Activated CD4-positive, alpha-beta T cell treated with anti-CD3 and anti-CD28 coated beads for 36 hours (primary cell): Measurements from ENCODE around the gene PCLO. TPM values are rescaled to one million over a fixed set of nuclear protein-coding genes. Genes with fewer than 3 reads are reported as not detected.
"Not testable (repeated sequence)": the region's sequence is repeated elsewhere in the genome, so short reads cannot be mapped to it uniquely, and the experiment has no call there.

Source experiments
- ATAC-seq: fragments of 200-7000 bp; cut with Tn5 transposase; one replicate; pipeline ENCODE4 v1.10.0; 2021; ENCODE audit warnings: mild to moderate bottlenecking, moderate library complexity
- CTCF ChIA-PET: fragments of 350-600 bp; sonication (Branson Sonifier 250); formaldehyde crosslinking; loops from one replicate; lab custom pipeline; 2021; ENCODE audit warnings: antibody characterized with exemption; lab: Charles Lee
- POLR2A ChIA-PET: fragments of 350-600 bp; sonication (Branson Sonifier 250); formaldehyde crosslinking; loops from one replicate; lab custom pipeline; 2021; ENCODE audit warnings: antibody characterized with exemption, inconsistent platforms; lab: Charles Lee
- DNase-seq: peaks from one replicate; pipeline ENCODE4 v3.0.0-alpha.2; 2020
- H3K27ac Mint-ChIP-seq: one replicate; pipeline ENCODE4 v1.8.0; 2021; ENCODE audit warnings: mixed read lengths
- H3K27me3 Mint-ChIP-seq: one replicate; pipeline ENCODE4 v1.8.0; 2021; ENCODE audit warnings: mixed read lengths
- H3K36me3 Mint-ChIP-seq: one replicate; pipeline ENCODE4 v1.8.0; 2021; ENCODE audit warnings: low read depth, mixed read lengths
- H3K4me1 Mint-ChIP-seq: one replicate; pipeline ENCODE4 v1.8.0; 2021; ENCODE audit warnings: mixed read lengths
- H3K4me3 Mint-ChIP-seq: one replicate; pipeline ENCODE4 v1.8.0; 2021; ENCODE audit warnings: mild to moderate bottlenecking, moderate library complexity, mixed read lengths
- H3K9me3 Mint-ChIP-seq: one replicate; pipeline ENCODE4 v1.8.0; 2021; ENCODE audit warnings: low read depth, mixed read lengths
- intact Hi-C, 2 experiments: fragments of 100-400 bp; cut with DNase I in 1 of 2; cut with micrococcal nuclease in 1 of 2; formaldehyde crosslinking; loops; one replicate each; pipeline versions ENCODE4 v1.14.2 to v1.15.1; 2022 to 2024; cut with DNase I, micrococcal nuclease
- total RNA-seq, 2 experiments: library from RNA; stranded (reverse); gene quantifications; one replicate each; pipeline ENCODE4 v1.2.3, GENCODE V29; 2021

The PCLO gene
- total RNA-seq, 2 experiments from 2014 or later, result under 0.01 TPM; not detected in 1

DNA sequence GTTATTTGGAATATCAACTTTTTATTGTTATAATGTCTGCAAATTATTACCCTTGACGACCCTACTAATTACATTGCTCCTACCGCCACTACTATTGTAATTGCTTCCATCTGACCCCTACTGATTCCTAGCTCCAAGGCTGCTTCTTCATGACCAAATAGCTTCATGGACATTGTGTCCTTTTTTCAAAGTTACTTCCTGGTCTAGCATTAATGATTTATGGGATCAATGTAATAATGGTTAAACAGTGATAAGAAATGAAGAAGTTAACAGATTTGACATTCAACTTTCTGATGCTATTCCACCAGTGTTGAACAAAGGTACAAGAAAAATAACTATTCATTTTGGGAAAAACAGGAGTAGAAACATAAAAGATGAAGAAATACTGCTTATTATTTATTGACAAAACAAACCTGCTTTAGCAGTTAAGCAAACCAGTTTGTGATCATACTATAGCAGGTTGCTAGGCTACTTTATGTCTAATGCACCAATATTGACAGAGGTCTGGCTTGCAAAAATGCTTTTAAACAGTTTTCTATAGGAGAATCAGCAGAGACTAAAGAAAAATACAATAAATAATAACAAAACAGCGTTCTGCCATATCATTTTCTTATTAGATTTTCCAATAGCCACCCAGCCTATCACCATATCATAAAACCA, 125.8 kb downstream of the PCLO start:
- Mint-ChIP-seq H3K27ac (no peak overlapping the region), H3K36me3 (no peaks in the 10 kb centered on the region), H3K27me3 (no peaks in the 10 kb centered on the region), H3K4me1 (no peaks in the 10 kb centered on the region), H3K9me3 (peaks cover 2% of the 10 kb centered on the region), H3K4me3 (no peak overlapping the region)
- ChIA-PET CTCF (no interaction called here), POLR2A (no interaction called here)
- DNase-seq (no peak), ATAC-seq (no peak)
- intact Hi-C loops, result no loop called here

GRCh38 chr7:83036130-83036529, 126.6 kb downstream of the PCLO start:
- no peak for ATAC-seq
- POLR2A ChIA-PET, result no interaction called here
- CTCF ChIA-PET, result no interaction called here
- H3K9me3 Mint-ChIP-seq, result peaks cover 2% of the 10 kb centered on the region
- H3K36me3 Mint-ChIP-seq, result no peaks in the 10 kb centered on the region
- intact Hi-C loops, result no loop called here
- no peak for DNase-seq
- no peak overlapping the region for H3K27ac Mint-ChIP-seq
- H3K4me1 Mint-ChIP-seq, result no peaks in the 10 kb centered on the region
- H3K4me3 Mint-ChIP-seq, result no peak overlapping the region
- no peaks in the 10 kb centered on the region for H3K27me3 Mint-ChIP-seq

GRCh38 chr7:83032195-83032594, 130.5 kb downstream of the PCLO start:
- no peaks in the 10 kb centered on the region for H3K4me1 Mint-ChIP-seq
- no peak overlapping the region for H3K4me3 Mint-ChIP-seq
- intact Hi-C loops, result no loop called here
- H3K36me3 Mint-ChIP-seq, result no peaks in the 10 kb centered on the region
- H3K27me3 Mint-ChIP-seq, result no peaks in the 10 kb centered on the region
- ATAC-seq, result no peak
- no peak overlapping the region for H3K27ac Mint-ChIP-seq
- ChIA-PET POLR2A (no interaction called here), CTCF (no interaction called here)
- no peak for DNase-seq
- H3K9me3 Mint-ChIP-seq, result no peaks in the 10 kb centered on the region

DNA sequence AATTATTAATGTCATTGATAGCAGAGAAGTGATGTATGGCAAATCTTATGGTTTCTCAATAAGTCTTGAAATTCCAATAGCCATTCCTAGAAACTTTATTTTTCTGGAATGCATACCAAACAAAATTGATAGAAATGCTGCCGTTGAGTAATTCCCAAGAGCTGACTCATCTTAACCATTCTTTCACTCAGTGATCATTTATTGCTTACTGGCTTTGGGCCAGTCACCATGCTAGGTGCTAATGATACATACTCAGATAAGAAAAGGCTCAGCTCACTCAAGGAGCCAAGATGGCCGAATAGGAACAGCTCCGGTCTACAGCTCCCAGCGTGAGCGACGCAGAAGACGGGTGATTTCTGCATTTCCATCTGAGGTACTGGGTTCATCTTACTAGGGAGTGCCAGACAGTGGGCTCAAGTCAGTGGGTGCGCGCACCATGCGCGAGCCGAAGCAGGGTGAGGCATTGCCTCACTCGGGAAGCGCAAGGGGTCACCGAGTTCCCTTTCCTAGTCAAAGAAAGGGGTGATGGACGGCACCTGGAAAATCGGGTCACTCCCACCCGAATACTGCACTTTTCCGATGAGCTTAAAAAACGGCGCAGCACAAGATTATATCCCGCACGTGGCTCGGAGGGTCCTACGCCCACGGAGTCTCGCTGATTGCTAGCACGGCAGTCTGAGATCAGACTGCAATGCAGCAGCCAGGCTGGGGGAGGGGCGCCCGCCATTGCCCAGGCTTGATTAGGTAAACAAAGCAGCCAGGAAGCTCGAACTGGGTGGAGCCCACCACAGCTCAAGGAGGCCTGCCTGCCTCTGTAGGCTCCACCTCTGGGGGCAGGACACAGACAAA, 138.6 kb downstream of the PCLO start:
- H3K36me3 Mint-ChIP-seq, H3K9me3 Mint-ChIP-seq, POLR2A ChIA-PET, ATAC-seq, intact Hi-C loops, H3K27me3 Mint-ChIP-seq, H3K27ac Mint-ChIP-seq, H3K4me3 Mint-ChIP-seq, H3K4me1 Mint-ChIP-seq, DNase-seq: not testable (repeated sequence)
- CTCF ChIA-PET, result interaction anchor here (0.9 kb wide), 1 partner anchor 24 kb away, joined by 3 read pairs; no protein-coding TSS in a partner anchor

DNA sequence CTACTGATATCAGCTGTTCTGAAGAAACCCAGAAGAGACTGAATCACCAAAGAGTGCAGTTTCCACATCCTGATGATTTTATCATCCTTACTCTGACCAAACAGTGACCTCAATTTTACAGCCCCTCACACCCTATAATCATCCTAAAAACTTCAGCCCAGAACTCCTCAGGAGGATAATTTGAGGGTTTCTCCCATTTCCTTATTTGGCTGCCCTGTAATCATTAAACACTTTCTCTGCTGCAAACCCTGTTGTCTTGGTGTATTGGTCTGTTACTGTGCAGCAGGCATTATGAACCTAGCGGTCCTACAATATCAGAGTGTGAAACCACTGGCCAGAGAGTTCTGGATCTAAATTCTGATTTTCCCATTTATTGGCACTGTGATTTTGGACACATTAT, 141.7 kb downstream of the PCLO start:
- Mint-ChIP-seq H3K27ac (no peak overlapping the region), H3K9me3 (peaks cover 2% of the 10 kb centered on the region), H3K36me3 (no peaks in the 10 kb centered on the region), H3K4me1 (no peaks in the 10 kb centered on the region), H3K4me3 (no peak overlapping the region), H3K27me3 (no peaks in the 10 kb centered on the region)
- DNase-seq (no peak), ATAC-seq (no peak)
- ChIA-PET POLR2A (no interaction called here), CTCF (no interaction called here)
- intact Hi-C loops, result no loop called here

DNA sequence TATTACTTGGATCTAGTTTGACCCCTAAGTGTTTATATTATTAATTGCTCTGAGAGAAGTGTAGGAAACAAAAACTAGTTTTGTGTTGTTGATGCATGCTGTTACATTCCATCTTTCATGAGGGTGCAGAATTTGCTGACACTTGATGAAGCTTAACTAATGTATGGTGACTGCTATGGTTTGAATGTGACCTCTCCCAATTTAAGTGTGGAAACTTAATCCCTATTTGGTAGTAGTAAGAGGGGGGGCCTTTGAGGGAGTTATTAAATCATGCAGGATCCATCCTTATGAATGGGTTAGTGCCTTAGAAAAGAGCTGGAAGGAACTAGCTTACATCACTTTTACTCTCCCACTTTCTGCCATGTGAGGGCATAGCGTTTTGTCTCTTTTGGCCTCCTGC, 142.5 kb downstream of the PCLO start:
- DNase-seq, result no peak
- H3K9me3 Mint-ChIP-seq, result peaks cover 2% of the 10 kb centered on the region
- no peak overlapping the region for H3K27ac Mint-ChIP-seq
- H3K4me3 Mint-ChIP-seq, result no peak overlapping the region
- ATAC-seq, result no peak
- intact Hi-C loops, result no loop called here
- H3K4me1 Mint-ChIP-seq, result no peaks in the 10 kb centered on the region
- no peaks in the 10 kb centered on the region for H3K27me3 Mint-ChIP-seq
- ChIA-PET POLR2A (no interaction called here), CTCF (no interaction called here)
- H3K36me3 Mint-ChIP-seq, result no peaks in the 10 kb centered on the region

DNA sequence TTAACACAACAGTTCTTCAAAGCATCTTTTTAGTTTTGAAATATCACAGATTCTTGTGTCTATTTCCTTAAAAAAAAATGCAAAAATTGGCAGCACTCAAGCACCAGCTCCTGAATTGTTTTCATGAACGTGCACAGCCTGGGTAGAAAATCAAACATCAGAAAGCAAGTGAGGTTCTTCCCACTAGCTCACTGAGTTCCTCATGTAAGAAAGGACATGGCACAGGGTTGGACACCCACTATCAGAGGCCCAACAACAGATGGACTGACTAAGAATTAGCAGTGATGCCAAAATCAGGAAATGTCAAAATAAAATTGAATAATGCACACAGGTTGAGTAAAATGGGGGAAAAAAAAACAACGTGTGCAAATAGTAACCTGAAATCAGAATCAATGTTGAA, 146.8 kb downstream of the PCLO start:
- H3K27ac Mint-ChIP-seq, result no peak overlapping the region
- no peaks in the 10 kb centered on the region for H3K27me3 Mint-ChIP-seq
- peaks cover 7% of the 10 kb centered on the region for H3K9me3 Mint-ChIP-seq
- POLR2A ChIA-PET, result no interaction called here
- no peak overlapping the region for H3K4me3 Mint-ChIP-seq
- ATAC-seq (no peak), DNase-seq (no peak)
- intact Hi-C loops, result no loop called here
- no peaks in the 10 kb centered on the region for H3K36me3 Mint-ChIP-seq
- no peaks in the 10 kb centered on the region for H3K4me1 Mint-ChIP-seq
- CTCF ChIA-PET, result no interaction called here

DNA sequence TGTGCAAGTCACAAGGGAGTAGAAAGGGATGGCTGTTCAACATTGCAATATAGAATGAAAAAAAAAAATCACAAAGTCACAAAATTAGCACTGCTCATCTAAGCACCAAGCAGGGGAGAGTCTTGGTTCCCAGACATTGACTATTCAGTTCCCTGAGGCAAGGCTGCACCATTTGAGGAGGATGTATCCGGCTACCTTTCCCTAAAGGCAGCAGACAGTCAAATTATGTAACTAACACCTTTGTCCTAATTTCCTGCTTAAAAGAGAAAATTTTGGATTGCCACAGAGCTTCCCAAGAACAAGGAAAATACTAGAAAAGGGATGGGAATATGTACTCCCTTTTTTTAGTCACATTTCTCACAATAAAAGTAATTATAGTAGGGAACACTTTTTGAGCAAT, 148.1 kb downstream of the PCLO start:
- ATAC-seq, result no peak
- ChIA-PET CTCF (no interaction called here), POLR2A (no interaction called here)
- Mint-ChIP-seq H3K27me3 (no peaks in the 10 kb centered on the region), H3K9me3 (peaks cover 5% of the 10 kb centered on the region), H3K4me3 (no peak overlapping the region), H3K36me3 (no peaks in the 10 kb centered on the region), H3K4me1 (no peaks in the 10 kb centered on the region), H3K27ac (no peak overlapping the region)
- intact Hi-C loops, result no loop called here
- DNase-seq, result no peak

DNA sequence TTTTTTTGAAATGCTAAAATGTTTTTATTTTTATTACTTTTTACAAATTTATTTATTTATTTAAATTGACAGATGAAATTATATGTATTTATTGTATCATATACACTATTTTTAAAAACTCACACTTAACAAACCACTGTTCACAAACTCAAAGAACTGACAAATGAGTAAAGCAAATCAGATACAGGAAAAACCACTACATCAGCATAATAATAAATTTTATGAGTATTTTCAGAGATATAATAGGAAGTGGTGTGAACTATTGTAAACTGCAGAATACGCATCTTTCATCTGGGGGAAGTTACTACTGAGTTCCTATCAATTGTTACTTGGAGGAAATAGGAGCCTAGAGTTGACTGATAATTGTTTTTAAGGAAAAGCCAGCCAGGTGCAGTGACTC, 150.7 kb downstream of the PCLO start:
- Mint-ChIP-seq H3K9me3 (peaks cover 5% of the 10 kb centered on the region), H3K27me3 (no peaks in the 10 kb centered on the region), H3K4me1 (no peaks in the 10 kb centered on the region), H3K4me3 (no peak overlapping the region), H3K27ac (no peak overlapping the region), H3K36me3 (no peaks in the 10 kb centered on the region)
- CTCF ChIA-PET, result no interaction called here
- POLR2A ChIA-PET, result no interaction called here
- DNase-seq (no peak), ATAC-seq (no peak)
- intact Hi-C loops, result no loop called here

DNA sequence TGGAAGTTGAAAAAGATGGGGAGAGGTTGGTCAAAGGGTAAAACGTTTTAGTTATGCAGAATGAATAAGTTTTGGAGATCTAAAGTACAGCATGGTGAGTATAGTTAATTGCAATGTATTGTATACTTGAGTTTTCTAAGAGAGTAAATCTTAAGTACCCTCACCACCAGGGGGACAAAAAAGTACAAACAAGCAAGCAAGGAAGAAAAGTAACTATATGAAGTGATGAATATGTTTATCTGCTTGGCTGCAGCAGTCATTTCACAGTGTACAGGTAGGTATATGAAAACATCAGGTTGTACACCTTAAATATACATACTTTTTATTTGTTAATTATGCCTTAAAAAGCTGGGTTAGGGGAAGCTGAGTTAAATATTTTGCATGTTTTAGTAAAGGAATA, 157.3 kb downstream of the PCLO start:
- DNase-seq (no peak), ATAC-seq (no peak)
- H3K36me3 Mint-ChIP-seq, result no peaks in the 10 kb centered on the region
- POLR2A ChIA-PET, result no interaction called here
- peaks cover 4% of the 10 kb centered on the region for H3K9me3 Mint-ChIP-seq
- CTCF ChIA-PET, result interaction anchor here (0.7 kb wide), 1 partner anchor 63 kb away, joined by 3 read pairs; no protein-coding TSS in a partner anchor
- no peaks in the 10 kb centered on the region for H3K27me3 Mint-ChIP-seq
- no peak overlapping the region for H3K4me3 Mint-ChIP-seq
- H3K4me1 Mint-ChIP-seq, result no peaks in the 10 kb centered on the region
- H3K27ac Mint-ChIP-seq, result no peak overlapping the region
- intact Hi-C loops, result no loop called here

- Mint-ChIP-seq H3K27me3 (no peaks in the 10 kb centered on the region), H3K9me3 (peaks cover 9% of the 10 kb centered on the region), H3K36me3 (no peaks in the 10 kb centered on the region), H3K4me1 (no peaks in the 10 kb centered on the region), H3K27ac (no peak overlapping the region), H3K4me3 (no peak overlapping the region)
- ATAC-seq (no peak), DNase-seq (no peak)
- ChIA-PET CTCF (no interaction called here), POLR2A (no interaction called here)
- intact Hi-C loops, result no loop called here
Measured at GRCh38 chr7:83001362-83002040, 161.2 kb downstream of the PCLO start.
